Right atrium auricular region (tissue), 2 donors: ENCODE measurements around the gene CALB2. TPM values are rescaled to one million over a fixed set of nuclear protein-coding genes. Genes with fewer than 3 reads are reported as not detected.

Experiments
- DNase-seq: peaks from one replicate; pipeline ENCODE4 v3.0.0-alpha.2; 2019; ENCODE audit warnings: low spot score
- H3K27ac ChIP-seq, 2 donors: fragments of 200-600 bp; sonication (generic); 1 replicate in 1 of 2; 2 replicates in 1 of 2; pipeline ENCODE4 v1.5.1; 2016 to 2019
- H3K27me3 ChIP-seq, 2 donors: fragments of 200-600 bp; sonication (generic); one replicate each; pipeline versions ENCODE4 v1.5.1 to v1.6.0; 2017 to 2019
- H3K36me3 ChIP-seq: fragments of 200-600 bp; sonication (generic); one replicate; pipeline ENCODE4 v1.5.1; 2016
- H3K4me1 ChIP-seq, 2 donors: fragments of 200-600 bp; sonication (generic); one replicate each; pipeline versions ENCODE4 v1.5.1 to v1.6.0; 2017 to 2019
- H3K4me3 ChIP-seq, 2 donors: fragments of 200-600 bp; sonication (generic); 1 replicate in 1 of 2; 2 replicates in 1 of 2; pipeline ENCODE4 v1.5.1; 2017 to 2019; ENCODE audit warnings: mild to moderate bottlenecking in 1 of 2, moderate library complexity in 1 of 2
- H3K9me3 ChIP-seq, 2 donors: fragments of 200-600 bp; sonication (generic); one replicate each; pipeline ENCODE4 v1.5.1; 2019
- CTCF ChIP-seq, 2 donors: fragments of 200-600 bp; sonication (generic); IDR thresholded peaks; one replicate each; pipeline ENCODE4 v1.5.1; 2019; ENCODE audit warnings: antibody characterized with exemption in 2 of 2
- total RNA-seq, 2 donors: library from RNA; depleted of rRNA; stranded (reverse); fragments of >200 nt; gene quantifications; one replicate each; pipeline ENCODE4 v1.1.0, GENCODE V29; 2016

Gene CALB2
- total RNA-seq, 2 donors from 2014 or later = 17.7 to 39.1 TPM

- no peak for DNase-seq
- H3K36me3 ChIP-seq = no peaks in the 10 kb centered on the region
- H3K27ac ChIP-seq = no peak overlapping the region
- H3K4me3 ChIP-seq = no peak overlapping the region
- no peaks in the 10 kb centered on the region for H3K4me1 ChIP-seq
- H3K9me3 ChIP-seq = no peaks in the 10 kb centered on the region
- no peak for TF ChIP-seq CTCF (IDR thresholded peaks at IDR 0.05)
- no peaks in the 10 kb centered on the region for H3K27me3 ChIP-seq
These were observed 24.7 kb downstream of the CALB2 start for GRCh38 chr16:71383054-71383773.

- DNase-seq = no peak
- Histone ChIP-seq H3K4me1 (no peaks in the 10 kb centered on the region), H3K4me3 (no peak overlapping the region), H3K27me3 (no peaks in the 10 kb centered on the region), H3K36me3 (no peaks in the 10 kb centered on the region), H3K27ac (no peak overlapping the region), H3K9me3 (no peaks in the 10 kb centered on the region)
- no peak for TF ChIP-seq CTCF (IDR thresholded peaks at IDR 0.05)
These were observed 25.7 kb downstream of the CALB2 start for GRCh38 chr16:71384073-71384724.

GRCh38 chr16:71387045-71387871 lies 28.7 kb downstream of the CALB2 start:
- Histone ChIP-seq H3K4me1 (no peaks in the 10 kb centered on the region), H3K27ac (no peak overlapping the region), H3K9me3 (no peaks in the 10 kb centered on the region), H3K36me3 (no peaks in the 10 kb centered on the region), H3K27me3 (no peaks in the 10 kb centered on the region), H3K4me3 (no peak overlapping the region)
- TF ChIP-seq CTCF (IDR thresholded peaks at IDR 0.05) = no peak
- no peak for DNase-seq

GRCh38 chr16:71389330-71389729 lies 30.8 kb downstream of the CALB2 start:
- DNase-seq = no peak
- Histone ChIP-seq H3K4me3 (no peak overlapping the region), H3K27ac (no peak overlapping the region), H3K36me3 (no peaks in the 10 kb centered on the region), H3K27me3 (no peaks in the 10 kb centered on the region), H3K9me3 (no peaks in the 10 kb centered on the region), H3K4me1 (no peaks in the 10 kb centered on the region)
- no peak for TF ChIP-seq CTCF (IDR thresholded peaks at IDR 0.05)

DNA sequence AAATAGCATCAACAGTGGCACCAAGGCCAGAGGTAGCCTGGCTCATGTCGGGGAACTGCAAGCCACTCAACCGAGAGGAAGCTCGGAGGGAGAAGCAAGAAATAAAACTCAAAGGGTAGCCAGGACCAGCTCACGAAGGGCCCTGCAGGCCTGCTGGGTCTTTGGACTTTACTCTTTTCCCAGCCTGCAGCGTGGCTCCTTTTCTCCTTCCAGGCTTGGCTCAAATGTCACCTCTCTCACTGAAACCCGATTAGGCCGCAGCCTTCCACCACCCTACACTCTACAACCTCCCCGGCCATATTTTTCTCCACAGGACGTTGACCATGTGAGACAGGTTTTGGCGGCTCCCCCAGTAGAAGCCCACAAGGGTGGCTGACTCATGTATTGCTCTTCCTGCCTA lies 38.1 kb downstream of the CALB2 start:
- H3K4me1 ChIP-seq = no peaks in the 10 kb centered on the region
- no peak for TF ChIP-seq CTCF (IDR thresholded peaks at IDR 0.05)
- H3K27me3 ChIP-seq = no peaks in the 10 kb centered on the region
- DNase-seq = no peak
- H3K27ac ChIP-seq = no peak overlapping the region
- H3K36me3 ChIP-seq = no peaks in the 10 kb centered on the region
- no peaks in the 10 kb centered on the region for H3K9me3 ChIP-seq
- no peak overlapping the region for H3K4me3 ChIP-seq
